GDM1 (cell line): ENCODE measurements around the gene ADARB1.
"Not testable (repeated sequence)": the region's sequence is repeated elsewhere in the genome, so short reads cannot be mapped to it uniquely, and the experiment has no call there.

ENCODE experiments used
- DNase-seq: peaks from one replicate; lab custom pipeline; 2025; lab: John Stamatoyannopoulos, UW

ADARB1 gene

GRCh38 chr21:45136500-45136899 is 62.1 kb downstream of the ADARB1 start:
- no peak for DNase-seq

- peak; percentile 55 for DNase-seq
Measured at GRCh38 chr21:45136927-45137611, 62.7 kb downstream of the ADARB1 start.

- DNase-seq: no peak
Measured at GRCh38 chr21:45137612-45137937, 63.2 kb downstream of the ADARB1 start.

- peak; percentile 39 for DNase-seq
Measured at GRCh38 chr21:45138199-45139002, 64.0 kb downstream of the ADARB1 start.

GRCh38 chr21:45139003-45139360 is 64.6 kb downstream of the ADARB1 start:
- not testable (repeated sequence) for DNase-seq

GRCh38 chr21:45139473-45139872 is 65.1 kb downstream of the ADARB1 start:
- no peak for DNase-seq

- DNase-seq: peak; percentile 79
Measured at GRCh38 chr21:45140346-45140940, 66.1 kb downstream of the ADARB1 start.

- not testable (repeated sequence) for DNase-seq
Measured at GRCh38 chr21:45140944-45141343, 66.6 kb downstream of the ADARB1 start.

GRCh38 chr21:45141507-45141906 is 67.1 kb downstream of the ADARB1 start:
- DNase-seq: no peak

- DNase-seq: no peak
Measured at GRCh38 chr21:45142469-45143308, 68.3 kb downstream of the ADARB1 start.

- DNase-seq: no peak
Measured at GRCh38 chr21:45143855-45144254, 69.5 kb downstream of the ADARB1 start.

- DNase-seq: no peak
Measured at GRCh38 chr21:45145146-45145545, 70.8 kb downstream of the ADARB1 start.

- DNase-seq: not testable (repeated sequence)
Measured at GRCh38 chr21:45145846-45146245, 71.5 kb downstream of the ADARB1 start.

- DNase-seq: no peak
Measured at GRCh38 chr21:45146306-45146705, 71.9 kb downstream of the ADARB1 start.

GRCh38 chr21:45146801-45147200 is 72.4 kb downstream of the ADARB1 start:
- DNase-seq: no peak

- no peak for DNase-seq
Measured at GRCh38 chr21:45147473-45148315, 73.3 kb downstream of the ADARB1 start.

GRCh38 chr21:45148316-45148990 is 74.1 kb downstream of the ADARB1 start:
- DNase-seq: no peak

- DNase-seq: no peak
Measured at GRCh38 chr21:45149021-45149420, 74.6 kb downstream of the ADARB1 start.

- no peak for DNase-seq
Measured at GRCh38 chr21:45150638-45151131, 76.3 kb downstream of the ADARB1 start.

GRCh38 chr21:45151445-45152160 is 77.2 kb downstream of the ADARB1 start:
- DNase-seq: no peak
